Lower lobe of right lung (tissue), 2 donors: ENCODE results near the gene PIGU. TPM values are rescaled to one million over a fixed set of nuclear protein-coding genes. Genes with fewer than 3 reads are reported as not detected.

Source experiments
- ATAC-seq, 2 donors: fragments of 200-7000 bp; cut with Tn5 transposase; one replicate each; pipeline ENCODE4 v1.9.1; 2020 to 2022; ENCODE audit warnings: mild to moderate bottlenecking in 2 of 2, moderate library complexity in 2 of 2
- DNase-seq: peaks from one replicate; pipeline ENCODE4 v3.0.0-alpha.2; 2020
- H3K27ac ChIP-seq: fragments of 200-600 bp; one replicate; pipeline ENCODE4 v1.8.0; 2022
- H3K27me3 ChIP-seq: fragments of 200-600 bp; one replicate; pipeline ENCODE4 v1.8.0; 2022; ENCODE audit warnings: low read depth
- H3K36me3 ChIP-seq: fragments of 200-600 bp; one replicate; pipeline ENCODE4 v1.8.0; 2022; ENCODE audit warnings: mild to moderate bottlenecking
- H3K4me1 ChIP-seq: fragments of 200-600 bp; one replicate; pipeline ENCODE4 v1.8.0; 2022
- H3K4me3 ChIP-seq: fragments of 200-600 bp; one replicate; pipeline ENCODE4 v1.8.0; 2022; ENCODE audit warnings: mild to moderate bottlenecking
- H3K9me3 ChIP-seq: fragments of 200-600 bp; one replicate; pipeline ENCODE4 v1.8.0; 2022
- intact Hi-C: fragments of 100-400 bp; cut with DNase I; formaldehyde crosslinking; loops from one replicate; pipeline ENCODE4 v1.11.0; 2022
- total RNA-seq: library from RNA; stranded (reverse); fragmentation: NEBNext Ultra II Directional; extraction: Animal tissue kit (Norgen Biotek cat#: 25700); gene quantifications from one replicate; pipeline ENCODE4 v1.2.1, GENCODE V29; 2021
- TF ChIP-seq, protein P1 (sequence below): fragments of 200-600 bp; IDR thresholded peaks from one replicate; pipeline ENCODE4 v1.8.0; 2022; ENCODE audit warnings: antibody characterized with exemption, mild to moderate bottlenecking
- donor health status: DM: no; HTN: yes; CAD: no; lungs with severe emphysema.

PIGU gene
- total RNA-seq, 1 donor from 2014 or later = 13.8 TPM

DNA sequence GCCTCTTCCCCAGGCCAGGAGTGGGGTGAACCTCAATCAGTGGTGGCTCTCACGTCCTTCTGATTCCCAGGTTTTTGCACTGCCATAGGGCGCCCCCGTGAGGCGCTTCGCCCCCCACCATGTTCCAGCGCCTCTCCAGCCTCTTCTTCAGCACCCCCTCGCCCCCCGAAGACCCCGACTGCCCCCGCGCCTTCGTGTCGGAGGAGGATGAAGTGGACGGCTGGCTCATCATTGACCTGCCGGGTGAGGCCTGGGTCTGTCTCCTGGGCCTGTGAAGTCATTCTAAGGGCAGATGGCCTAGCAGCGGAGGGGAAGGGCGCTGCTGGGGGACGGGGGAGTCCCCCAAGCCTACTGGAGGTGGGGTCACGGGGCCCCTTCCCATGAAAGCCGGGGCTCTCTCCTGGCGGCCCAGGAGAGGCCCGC lies 31.7 kb upstream of the PIGU start:
- H3K27ac ChIP-seq = peak overlapping the region; percentile 83
- H3K4me1 ChIP-seq = peaks cover 29% of the 10 kb centered on the region
- peak; percentile 57 for DNase-seq
- peak overlapping the region; percentile 78 for H3K4me3 ChIP-seq
- no peaks in the 10 kb centered on the region for H3K27me3 ChIP-seq
- H3K36me3 ChIP-seq = peaks cover 13% of the 10 kb centered on the region
- ATAC-seq = peak in 1 of 2 donors; percentile 14
- TF ChIP-seq, protein P1, sequence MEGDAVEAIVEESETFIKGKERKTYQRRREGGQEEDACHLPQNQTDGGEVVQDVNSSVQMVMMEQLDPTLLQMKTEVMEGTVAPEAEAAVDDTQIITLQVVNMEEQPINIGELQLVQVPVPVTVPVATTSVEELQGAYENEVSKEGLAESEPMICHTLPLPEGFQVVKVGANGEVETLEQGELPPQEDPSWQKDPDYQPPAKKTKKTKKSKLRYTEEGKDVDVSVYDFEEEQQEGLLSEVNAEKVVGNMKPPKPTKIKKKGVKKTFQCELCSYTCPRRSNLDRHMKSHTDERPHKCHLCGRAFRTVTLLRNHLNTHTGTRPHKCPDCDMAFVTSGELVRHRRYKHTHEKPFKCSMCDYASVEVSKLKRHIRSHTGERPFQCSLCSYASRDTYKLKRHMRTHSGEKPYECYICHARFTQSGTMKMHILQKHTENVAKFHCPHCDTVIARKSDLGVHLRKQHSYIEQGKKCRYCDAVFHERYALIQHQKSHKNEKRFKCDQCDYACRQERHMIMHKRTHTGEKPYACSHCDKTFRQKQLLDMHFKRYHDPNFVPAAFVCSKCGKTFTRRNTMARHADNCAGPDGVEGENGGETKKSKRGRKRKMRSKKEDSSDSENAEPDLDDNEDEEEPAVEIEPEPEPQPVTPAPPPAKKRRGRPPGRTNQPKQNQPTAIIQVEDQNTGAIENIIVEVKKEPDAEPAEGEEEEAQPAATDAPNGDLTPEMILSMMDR = peak; percentile 62
- no peaks in the 10 kb centered on the region for H3K9me3 ChIP-seq
- intact Hi-C loops = no loop called here

GRCh38 chr20:34706912-34707784 lies 30.3 kb upstream of the PIGU start:
- no peak for DNase-seq

GRCh38 chr20:34706302-34706875 lies 29.5 kb upstream of the PIGU start:
- Histone ChIP-seq H3K27me3 (no peaks in the 10 kb centered on the region), H3K9me3 (no peaks in the 10 kb centered on the region), H3K27ac (peak overlapping the region; percentile 100), H3K36me3 (no peaks in the 10 kb centered on the region), H3K4me3 (no peak overlapping the region), H3K4me1 (peaks cover 34% of the 10 kb centered on the region)
- no peak for ATAC-seq
- DNase-seq = no peak
- TF ChIP-seq, protein P1 = no peak
- intact Hi-C loops = no loop called here

More at GRCh38 chr20:34706912-34707784, 30.3 kb upstream of the PIGU start:
- Histone ChIP-seq H3K27ac (no peak overlapping the region), H3K9me3 (no peaks in the 10 kb centered on the region), H3K36me3 (no peaks in the 10 kb centered on the region), H3K27me3 (no peaks in the 10 kb centered on the region), H3K4me1 (peaks cover 34% of the 10 kb centered on the region), H3K4me3 (no peak overlapping the region)
- intact Hi-C loops = no loop called here
- no peak for ATAC-seq
- TF ChIP-seq, protein P1 = no peak

GRCh38 chr20:34705397-34706301 lies 28.8 kb upstream of the PIGU start:
- Histone ChIP-seq H3K4me3 (peak overlapping the region; percentile 70), H3K9me3 (no peaks in the 10 kb centered on the region), H3K27me3 (no peaks in the 10 kb centered on the region), H3K27ac (peak overlapping the region; percentile 100), H3K4me1 (peaks cover 32% of the 10 kb centered on the region), H3K36me3 (no peaks in the 10 kb centered on the region)
- DNase-seq = no peak
- no peak for ATAC-seq
- intact Hi-C loops = no loop called here
- TF ChIP-seq, protein P1 = no peak

DNA sequence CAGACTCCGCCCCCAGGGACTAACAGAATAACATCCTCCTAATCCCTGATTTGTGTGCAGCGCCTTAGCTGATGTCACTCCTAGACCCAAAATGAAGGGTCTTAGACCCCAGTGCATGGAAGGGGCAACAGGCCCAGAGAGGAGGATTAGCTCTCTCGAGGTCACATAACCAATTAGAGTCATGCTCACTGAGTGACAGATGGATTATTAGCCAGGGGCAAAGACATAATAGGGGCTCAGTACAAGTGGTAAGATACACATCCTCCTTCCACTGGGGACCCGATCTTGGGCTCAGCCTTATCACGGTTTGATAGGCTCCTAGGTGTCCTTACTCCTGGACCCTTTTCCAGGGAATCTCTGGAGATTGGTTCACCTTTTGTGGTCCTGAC lies 28.1 kb upstream of the PIGU start:
- H3K27me3 ChIP-seq = no peaks in the 10 kb centered on the region
- peak overlapping the region; percentile 100 for H3K27ac ChIP-seq
- intact Hi-C loops = no loop called here
- TF ChIP-seq, protein P1 = no peak
- DNase-seq (no peak), ATAC-seq (no peak)
- H3K36me3 ChIP-seq = no peaks in the 10 kb centered on the region
- no peaks in the 10 kb centered on the region for H3K9me3 ChIP-seq
- peak overlapping the region; percentile 70 for H3K4me3 ChIP-seq
- H3K4me1 ChIP-seq = peaks cover 26% of the 10 kb centered on the region
